GM19328 (cell line): ENCODE data around the gene MAP4K4.

ENCODE experiments used
- ATAC-seq: cut with Tn5 transposase; IDR thresholded peaks from one replicate; pipeline ENCODE4 v1.9.1; 2021; ENCODE audit warnings: mild to moderate bottlenecking, moderate library complexity; ENCODE audit not compliant: unreplicated experiment

MAP4K4 gene

DNA sequence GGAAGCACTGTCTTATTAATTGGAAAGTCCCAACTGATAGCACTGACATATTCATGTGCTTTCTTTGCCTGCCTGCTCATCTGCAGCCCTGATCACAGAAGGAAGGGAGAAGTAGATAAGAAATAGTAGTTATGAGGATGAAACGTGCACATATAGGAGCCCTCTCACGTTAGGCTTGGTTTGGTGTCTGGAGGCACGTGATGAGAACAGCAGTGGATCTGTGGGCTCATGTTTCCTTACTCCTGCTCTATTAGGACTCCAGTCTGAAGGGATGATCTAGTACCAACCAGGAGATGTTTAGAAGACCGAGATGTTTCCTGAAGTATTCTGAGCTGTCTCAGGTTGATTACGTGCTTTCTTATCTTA lies 84.9 kb downstream of the MAP4K4 start:
- no peak for ATAC-seq

DNA sequence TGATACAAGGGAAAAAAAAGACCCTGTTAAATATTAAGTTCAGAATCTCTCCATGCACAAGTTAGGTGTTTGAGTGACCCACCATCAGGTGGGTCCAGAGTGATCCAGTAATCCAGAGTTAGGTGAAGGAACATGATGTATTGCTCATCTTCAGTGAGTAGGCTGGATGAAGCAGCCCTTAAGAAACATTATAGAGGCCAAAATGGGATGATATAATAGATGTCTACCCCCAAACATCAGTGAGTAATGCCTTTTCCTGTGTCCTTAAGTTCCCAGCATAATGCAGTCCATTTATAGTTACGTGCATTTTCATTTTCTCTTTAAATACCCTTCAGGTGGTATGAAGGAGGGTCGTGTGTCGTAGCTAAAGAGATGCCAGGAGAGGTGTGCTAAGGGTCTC lies 89.6 kb downstream of the MAP4K4 start:
- ATAC-seq: no peak

DNA sequence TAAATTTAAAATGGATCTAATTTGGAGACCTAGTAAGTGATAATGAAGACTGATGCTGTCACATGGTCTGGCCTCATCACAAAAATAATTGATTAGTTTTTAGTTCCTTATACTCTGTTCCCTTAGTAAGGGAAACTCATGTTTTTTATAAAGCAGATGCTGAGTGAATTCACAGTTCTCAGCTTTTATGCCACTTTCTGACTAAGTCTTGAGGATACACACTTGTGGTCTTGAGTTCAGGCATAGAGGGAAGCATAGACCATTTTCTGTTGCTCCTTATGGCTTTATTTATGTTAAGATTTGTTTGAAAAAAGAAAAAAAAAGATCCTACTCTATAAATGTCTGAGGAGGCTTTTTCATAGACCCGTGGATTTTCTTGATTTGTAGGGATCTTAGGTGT lies 91.1 kb downstream of the MAP4K4 start:
- no peak for ATAC-seq

DNA sequence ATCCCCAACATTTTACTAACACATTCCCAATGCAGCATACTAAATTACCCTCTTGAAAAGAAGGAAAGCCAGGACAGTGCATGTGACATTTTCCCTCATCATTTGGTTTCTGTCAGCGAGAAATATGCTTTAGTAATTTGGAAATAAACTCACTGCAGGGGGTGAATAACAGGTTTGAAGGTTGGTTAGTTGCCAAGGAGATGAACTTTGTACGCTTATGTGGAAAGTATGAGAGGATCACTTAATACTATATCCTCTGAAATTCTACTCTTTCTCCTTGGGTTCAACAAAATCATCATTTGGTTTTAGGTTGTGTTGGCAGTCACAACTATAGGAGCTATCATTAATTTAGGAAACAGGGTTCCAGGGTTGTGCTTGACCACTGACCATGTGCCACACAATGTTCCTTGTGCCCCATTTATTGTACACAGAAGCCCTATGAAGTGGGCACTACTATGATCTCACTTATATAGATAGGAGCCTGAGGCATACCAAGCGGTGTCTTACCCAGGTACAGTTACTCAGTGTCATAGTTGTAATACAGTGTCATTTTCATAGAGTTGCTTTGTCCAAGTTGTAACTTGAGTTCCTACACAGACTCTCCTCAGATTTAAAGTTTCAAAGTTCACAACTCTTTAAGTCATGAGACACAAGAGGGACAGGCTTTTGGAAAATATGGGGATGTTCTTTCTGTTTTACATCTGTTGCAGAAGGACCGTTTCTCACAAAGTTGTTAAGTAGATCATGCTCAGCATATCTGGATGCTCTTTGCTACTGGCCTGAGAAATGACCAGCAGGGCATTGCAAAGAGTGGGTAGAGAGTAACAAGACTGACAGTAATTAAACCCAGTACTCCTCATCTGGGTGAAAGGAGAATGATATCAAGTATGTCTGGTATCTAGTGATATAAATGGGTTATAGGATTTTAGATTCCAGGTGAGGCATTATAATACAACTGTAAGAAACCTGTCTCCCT lies 91.8 kb downstream of the MAP4K4 start:
- ATAC-seq: no peak

DNA sequence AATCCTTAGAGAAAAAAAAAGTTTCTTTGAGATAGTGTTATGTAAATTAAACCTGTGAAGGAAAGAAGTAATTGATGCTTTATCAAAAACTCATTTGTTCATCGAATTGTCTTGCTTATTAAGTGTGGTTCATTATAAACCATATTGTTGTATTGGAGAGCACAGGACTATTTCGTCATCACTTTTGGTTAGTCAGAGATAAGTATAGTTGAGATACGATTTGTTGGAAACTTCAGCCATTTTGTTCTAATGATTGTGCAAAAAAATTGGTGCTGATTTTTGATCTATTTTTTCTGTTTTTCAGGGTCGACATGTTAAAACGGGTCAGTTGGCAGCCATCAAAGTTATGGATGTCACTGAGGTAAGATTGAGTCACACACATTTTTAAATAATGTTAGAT lies 92.9 kb downstream of the MAP4K4 start:
- no peak for ATAC-seq

DNA sequence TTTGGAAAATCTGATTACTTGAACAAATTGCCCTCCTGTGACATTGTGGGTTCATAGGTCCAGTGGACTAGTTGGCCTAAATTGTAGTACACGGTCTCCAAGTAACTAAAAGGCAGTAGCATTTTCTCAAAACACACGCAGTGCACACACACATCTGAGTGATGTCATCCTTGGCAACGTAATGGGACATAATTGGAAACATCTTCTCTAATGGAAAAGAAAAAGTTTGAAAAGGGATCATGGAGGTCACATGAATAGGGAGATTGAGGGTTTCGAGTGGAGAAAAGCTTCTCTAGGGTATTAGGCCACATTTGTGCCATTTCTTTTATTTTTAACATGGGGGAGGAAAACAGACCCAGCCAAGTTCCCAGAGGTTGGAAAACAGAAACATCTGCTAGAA lies 93.3 kb downstream of the MAP4K4 start:
- no peak for ATAC-seq

DNA sequence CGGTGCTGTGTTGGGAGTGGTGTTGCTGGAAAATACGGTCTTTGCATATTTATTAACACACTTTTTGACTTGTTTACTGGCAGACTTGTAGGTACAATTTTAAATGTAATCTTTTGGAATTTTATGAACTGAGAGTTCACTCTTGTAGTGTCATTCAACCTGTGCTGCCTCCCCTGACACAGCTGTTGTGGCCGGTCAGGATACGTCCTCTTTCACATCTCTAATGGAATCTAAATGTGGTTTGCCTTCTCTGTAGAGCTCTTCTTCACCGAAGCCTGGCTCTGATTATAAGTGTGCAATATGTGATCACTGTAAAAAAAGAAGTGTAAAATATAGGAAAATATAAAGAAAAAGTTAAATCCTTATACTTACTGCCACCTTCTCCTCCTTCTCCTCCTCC lies 94.7 kb downstream of the MAP4K4 start:
- ATAC-seq: no peak

DNA sequence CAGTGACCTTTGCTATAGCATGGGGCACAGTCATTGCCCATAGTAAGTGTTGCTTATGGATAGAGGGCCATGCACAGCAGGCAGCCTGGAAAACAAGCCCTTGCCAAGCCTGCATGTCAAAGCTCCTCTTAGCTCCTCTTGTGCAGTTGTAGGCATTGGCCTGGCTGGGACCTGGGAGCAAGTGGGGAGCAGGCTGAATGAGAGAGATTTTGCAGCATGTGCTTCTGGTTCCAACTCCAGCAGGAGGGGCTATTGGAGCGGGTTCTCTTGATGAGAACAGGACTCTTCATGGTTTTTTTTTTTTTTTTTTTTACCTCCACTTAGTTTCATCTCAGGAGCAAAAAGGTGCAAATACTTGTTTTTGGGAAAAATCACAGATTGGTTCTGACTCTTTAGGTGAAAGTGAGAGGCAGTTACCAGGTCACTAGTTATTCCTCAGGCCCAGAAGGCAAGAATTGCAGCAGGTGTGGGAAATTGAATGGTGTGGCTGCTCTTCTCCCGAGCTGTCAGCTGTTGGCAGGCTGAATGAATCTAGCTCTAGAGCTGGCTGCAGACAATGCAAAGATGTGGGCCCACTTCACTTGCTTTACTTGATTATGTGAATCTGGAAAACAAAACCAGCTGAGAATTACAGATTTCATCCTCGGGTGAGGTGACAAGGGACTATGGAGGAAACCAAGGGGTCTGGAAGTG lies 95.9 kb downstream of the MAP4K4 start:
- ATAC-seq: no peak

DNA sequence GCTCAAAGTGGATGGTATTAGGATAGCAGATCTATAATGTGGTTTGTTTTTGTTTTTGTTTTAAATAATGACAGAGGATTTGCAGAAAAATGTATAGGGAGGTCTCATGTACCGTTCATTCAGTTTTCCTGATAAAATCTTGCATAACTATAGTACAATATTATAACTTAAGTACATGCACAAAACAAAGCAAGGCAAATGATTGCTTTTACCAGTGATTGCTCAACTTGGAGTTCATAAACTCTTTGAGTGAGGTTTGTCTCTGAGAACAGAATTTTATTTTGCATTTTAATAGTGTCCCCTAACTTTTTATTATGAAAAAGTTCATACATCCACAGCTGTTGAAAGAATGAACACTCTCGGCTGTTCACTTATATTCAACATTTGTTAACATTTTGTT lies 96.6 kb downstream of the MAP4K4 start:
- ATAC-seq: no peak

DNA sequence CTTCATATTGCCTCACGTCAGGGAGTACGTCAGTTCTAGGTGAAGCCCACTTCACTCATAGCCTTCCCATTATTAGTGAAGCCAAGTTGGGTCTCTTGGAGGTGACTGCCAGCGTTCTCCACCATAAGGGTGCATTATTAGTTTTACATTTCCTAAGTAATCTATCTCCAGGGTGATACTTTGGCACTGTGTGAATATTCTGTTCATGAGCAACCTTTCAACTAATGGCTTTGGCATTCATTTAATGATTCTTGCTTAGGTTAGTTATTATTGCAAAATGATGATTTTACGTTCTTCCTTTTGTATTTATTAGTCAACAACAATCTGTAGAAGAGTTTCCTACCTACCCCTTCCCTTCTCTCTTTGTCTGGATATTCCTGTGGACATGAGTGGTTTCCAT lies 97.5 kb downstream of the MAP4K4 start:
- no peak for ATAC-seq

DNA sequence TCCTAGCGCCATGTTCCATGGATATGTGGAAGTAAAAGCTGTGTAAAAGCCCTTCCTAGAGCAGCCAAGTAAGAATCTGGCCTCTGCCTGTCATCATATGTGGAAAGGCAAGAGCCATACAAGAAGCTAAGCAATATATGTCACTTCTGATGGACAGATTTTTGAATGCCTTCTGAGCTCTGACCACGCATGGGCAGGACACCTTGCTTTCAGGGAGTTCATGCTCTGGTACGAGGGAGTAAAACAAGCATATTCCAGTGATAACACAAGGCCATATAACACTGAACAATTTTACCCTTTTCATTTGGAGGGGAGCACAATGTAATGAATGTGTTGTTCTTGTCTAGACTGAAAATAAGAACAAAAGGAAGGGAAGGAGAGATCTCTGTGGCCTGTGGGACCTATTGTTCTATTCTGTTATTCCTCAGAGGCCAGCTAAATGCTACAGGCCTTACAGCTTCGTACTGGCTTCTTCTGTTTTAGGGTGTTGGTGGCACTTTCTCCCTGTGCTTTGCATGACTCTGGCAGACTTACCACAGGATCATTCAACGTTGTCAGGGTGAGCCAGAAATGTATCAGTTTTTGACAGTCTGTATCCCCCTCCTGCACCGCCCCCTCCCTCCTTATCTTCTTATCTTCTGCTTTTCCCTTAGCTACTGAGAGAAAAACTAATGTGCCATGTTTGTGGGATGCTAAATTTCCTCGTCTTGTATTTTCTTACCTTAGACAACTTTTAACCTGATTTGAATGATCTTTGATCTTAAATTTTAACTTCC lies 99.5 kb downstream of the MAP4K4 start:
- no peak for ATAC-seq

DNA sequence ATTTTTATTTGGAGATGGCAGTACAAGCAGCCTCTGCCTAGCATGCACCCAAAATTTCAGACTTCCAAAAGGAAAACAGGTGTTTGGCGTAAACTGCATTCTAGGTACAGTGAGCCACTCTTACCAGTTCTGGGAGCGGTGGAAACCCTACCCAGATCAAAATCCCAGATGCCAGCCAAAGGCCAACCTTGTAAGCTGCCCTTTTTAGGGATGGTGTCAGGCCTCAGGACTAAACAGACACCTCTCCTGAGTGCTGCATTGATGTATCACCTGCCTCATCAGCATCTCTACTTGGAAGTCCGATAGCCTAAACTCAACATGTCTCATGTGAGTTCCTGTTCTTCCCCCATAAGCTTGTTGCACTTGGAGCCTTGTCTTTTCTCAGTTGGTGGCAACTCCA lies 104.0 kb downstream of the MAP4K4 start:
- no peak for ATAC-seq

DNA sequence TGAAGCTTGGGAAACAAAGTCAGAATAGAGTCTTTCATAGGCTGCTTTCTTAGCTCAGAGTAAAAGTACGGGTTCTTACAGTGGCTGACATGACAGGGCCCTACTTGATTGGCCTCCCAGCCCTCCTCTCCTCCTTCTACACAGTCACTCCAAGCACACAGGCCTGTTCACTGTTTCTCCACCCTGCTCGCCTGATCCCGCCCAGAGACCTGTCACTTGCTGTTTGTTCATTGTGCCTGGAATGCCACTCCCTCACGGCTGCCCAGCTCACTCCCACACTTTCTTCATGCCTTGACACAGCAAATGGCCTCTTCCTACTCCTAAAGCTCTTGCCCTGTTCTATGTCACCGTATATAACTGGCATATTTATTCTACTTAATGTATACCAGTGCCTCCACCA lies 104.8 kb downstream of the MAP4K4 start:
- no peak for ATAC-seq

DNA sequence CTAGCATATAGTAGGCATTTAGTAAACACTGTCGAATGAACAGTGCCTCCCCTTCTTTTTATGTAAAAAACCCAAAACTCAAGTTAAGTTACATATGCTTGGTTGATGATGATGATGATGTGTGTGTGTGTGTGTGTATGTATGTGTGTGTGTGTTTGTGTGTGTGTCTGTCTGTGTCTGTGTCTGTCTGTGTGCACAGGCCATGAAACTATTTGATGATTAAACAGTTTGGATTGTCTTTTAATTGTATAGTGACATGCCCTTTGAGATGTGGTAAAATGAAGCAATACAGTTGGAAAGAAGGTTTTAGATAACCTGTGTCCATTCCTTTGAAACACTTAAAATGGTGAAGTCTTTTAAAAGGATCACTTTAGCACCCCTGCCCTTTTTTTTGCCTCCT lies 105.6 kb downstream of the MAP4K4 start:
- no peak for ATAC-seq

DNA sequence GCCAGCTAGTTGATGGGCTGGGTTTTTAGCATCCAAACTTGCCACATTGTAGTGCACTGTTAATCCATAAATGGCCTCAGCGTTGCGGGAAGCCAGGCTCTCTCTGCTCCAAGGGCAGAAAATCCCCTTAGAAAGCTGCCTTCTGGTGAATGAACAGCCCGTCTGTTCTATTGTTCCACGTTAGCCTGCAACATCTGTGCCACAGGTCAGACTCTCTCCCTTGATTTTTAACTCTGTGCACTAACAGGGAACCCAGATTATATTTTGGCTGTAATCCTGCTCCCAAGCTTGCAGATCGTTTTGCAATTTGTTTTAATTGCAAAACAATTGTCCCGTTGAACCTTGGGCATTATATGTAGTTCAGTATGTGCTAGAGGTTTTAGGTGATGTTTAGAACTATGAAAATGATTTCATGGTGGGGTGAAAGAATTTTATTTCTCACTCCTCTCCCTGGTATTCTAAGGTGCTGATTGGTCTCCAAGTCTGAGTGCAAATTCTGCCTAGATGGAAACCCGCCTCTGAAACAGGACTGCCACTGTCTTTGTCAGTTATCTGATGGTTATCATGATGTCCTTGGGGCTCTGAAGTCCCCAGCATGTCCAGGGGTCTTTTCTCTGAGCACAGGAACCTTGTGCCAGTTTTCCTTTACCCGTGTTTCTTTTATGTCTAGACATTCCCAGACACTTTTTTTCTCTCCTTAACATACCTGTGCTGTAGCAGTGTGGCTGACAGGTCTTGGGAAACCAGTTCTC lies 106.6 kb downstream of the MAP4K4 start:
- no peak for ATAC-seq

DNA sequence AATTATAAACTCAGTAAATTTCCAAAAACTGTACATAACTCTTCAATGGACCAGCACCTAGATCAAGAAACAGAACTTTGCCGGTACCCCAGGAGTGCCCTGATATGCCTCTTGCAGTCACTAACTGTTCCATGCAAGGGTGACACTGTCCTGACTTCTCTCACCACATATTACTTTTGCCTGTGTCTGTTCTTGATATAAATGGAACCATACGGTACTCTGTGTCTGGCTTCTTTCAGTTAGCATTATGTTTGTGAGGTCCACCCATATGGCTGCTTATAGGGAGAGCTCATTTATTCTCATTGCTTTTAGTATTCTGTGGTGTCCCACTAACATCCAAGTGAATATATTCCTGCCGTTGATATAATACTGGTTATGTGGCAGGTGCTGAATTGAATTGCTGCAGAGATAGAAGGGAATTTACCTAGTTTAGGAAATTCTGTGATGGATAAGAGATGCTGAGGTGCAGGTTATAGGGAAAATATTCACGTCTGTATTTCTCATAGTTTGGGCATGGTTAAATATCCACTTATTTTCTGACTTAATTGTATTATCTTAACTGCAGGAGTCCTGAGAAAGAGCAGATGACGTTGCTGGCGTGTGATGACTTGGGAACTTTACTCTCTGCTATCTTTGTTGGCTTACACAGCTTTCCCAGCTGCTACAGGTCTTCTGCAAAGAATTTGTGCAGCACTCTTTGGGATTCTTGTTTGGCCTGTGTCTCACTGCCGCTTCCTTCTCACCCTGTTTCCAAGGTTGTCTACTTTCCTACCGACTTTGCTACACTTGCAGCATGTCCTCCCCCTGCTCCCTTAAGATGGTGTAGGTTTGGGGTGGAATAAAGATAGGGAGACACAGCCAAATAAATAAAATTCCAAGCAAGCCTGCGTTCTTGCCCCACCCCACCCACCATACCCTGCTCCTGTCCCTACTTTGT lies 107.9 kb downstream of the MAP4K4 start:
- ATAC-seq: no peak

DNA sequence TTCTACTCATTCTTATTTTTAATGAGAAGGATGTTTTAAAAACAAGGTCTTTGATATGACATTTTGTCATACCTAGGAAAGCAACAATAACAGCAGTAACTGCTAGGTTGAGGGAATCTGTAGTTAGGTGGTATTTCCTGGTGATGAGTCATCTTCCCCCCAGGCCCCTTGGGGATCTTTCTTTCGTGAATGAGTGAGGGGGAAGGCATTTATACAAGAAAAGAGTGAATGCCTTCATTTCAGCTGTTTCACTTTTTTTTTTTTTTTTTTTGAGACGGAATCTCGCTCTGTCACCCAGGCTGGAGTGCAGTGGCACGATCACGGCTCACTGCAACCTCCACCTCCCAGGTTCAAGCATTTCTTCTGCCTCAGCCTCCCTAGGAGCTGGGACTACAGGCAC lies 108.6 kb downstream of the MAP4K4 start:
- no peak for ATAC-seq

DNA sequence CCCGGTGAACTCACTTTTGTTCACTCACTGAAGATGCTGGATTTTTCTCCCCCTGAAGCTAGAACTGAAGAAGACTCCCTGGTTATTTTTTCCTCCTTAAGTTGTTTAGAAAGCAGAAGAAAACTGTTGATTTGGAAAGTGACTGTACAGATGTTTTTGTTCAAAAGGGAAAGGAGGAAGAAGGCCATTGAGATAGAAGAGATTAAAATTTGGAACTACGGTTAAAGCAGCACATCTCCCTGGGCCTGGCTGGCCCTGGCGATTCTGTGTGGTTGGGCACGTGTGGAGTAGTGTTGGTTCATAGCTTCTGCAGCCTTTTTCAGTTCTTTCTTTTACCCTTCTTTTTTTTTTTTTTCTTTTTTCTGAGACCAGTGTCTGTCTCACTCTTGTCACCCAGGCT lies 109.2 kb downstream of the MAP4K4 start:
- no peak for ATAC-seq

DNA sequence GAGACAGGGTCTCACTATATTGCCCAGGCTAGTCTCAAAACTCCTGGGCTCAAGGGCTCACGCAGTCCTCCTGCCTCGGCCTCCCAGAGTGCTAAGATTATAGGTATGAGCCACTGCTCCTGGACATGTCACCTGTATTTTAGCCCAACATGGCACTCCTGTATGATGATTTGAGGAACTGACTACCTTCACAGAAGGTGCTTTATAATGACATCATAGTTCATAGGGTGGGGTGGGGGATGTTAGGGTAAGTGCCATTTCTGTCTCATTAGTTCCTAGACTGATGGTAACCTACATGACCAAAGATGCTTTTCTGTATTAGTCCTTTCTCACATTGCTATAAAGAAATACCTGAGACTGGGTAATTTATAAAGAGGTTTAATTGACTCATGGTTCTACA lies 109.7 kb downstream of the MAP4K4 start:
- no peak for ATAC-seq
